Upper lobe of left lung (tissue), 4 donors: Measurements from ENCODE around the gene RASSF4.

Source experiments
- CTCF ChIP-seq, 6 experiments: fragments of 450-650 bp in 4 of 6; fragments of 200-600 bp in 2 of 6; sonication (generic) in 2 of 6; IDR thresholded peaks; one replicate each; pipeline ENCODE4 v1.5.1; 2016 to 2019; ENCODE audit warnings: antibody characterized with exemption in 6 of 6
- POLR2A ChIP-seq, 4 donors: fragments of 450-650 bp; IDR thresholded peaks; one replicate each; pipeline ENCODE4 v1.5.1; 2016 to 2017; ENCODE audit warnings: antibody characterized with exemption in 4 of 4, mild to moderate bottlenecking in 2 of 4

GRCh38 chr10:44975431-44976331, 16.1 kb downstream of the RASSF4 start:
- TF ChIP-seq CTCF (IDR thresholded peaks at IDR 0.05), result no peak
- peak in 2 of 4 donors; percentile 12 to 31 for TF ChIP-seq POLR2A (IDR thresholded peaks at IDR 0.05)
